ENCODE measurements around the gene IFI35.

DNA sequence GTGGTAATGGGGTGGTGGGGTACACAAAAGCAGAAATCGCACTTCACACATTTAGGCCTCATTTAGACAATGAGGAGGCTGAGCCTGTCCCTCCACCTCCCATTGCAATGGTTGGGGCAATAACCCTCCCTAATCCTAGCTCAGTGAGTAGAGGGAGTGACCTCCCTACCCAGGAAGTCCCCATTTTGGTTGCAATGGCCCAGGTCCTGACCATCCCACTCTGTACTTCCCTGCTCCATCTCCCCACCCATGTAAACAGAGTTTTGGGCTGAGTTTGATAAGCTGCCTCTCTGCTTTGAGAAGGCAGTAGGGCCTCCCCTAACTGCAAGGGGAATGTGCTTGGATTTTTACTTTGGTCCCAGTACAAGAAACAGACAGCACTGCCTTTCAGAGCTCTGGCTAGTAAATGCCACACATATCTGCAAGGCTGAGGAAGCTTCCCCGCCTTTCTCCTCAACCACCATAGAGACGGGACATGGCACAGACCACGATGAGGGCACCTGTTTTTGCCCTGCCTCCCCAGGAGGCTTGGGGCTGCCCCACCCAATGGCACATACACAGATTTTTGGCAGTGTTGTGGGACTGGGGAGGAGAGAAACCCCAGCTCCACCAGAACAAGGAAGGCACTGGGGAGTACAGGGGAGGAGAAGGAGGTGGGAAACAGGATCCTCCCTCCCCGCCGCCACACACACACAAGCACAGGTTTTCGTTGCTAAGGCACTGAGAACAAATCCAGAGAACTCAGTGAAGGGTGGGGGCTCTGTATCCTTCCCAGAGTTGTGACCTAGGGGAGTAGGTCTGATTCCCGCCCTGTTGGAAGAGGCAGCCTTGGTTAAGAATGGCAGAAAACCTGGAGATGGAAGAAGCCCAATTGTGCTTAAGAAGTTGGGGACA is 8.3 kb downstream of the IFI35 start:
- no peak for TF ChIP-seq POLR2A (IDR thresholded peaks at IDR 0.05; ENCODE audit: low read length)
- TF ChIP-seq GATA1 (IDR thresholded peaks at IDR 0.05; ENCODE audit: low read depth, low read length) = no peak
